ENCODE data around the gene RPL22. TPM values are rescaled to one million over a fixed set of nuclear protein-coding genes. Genes with fewer than 3 reads are reported as not detected.

RPL22 gene
- total and polyA plus RNA-seq, 10 donors = 106 to 1,105 (median 369) TPM

DNA sequence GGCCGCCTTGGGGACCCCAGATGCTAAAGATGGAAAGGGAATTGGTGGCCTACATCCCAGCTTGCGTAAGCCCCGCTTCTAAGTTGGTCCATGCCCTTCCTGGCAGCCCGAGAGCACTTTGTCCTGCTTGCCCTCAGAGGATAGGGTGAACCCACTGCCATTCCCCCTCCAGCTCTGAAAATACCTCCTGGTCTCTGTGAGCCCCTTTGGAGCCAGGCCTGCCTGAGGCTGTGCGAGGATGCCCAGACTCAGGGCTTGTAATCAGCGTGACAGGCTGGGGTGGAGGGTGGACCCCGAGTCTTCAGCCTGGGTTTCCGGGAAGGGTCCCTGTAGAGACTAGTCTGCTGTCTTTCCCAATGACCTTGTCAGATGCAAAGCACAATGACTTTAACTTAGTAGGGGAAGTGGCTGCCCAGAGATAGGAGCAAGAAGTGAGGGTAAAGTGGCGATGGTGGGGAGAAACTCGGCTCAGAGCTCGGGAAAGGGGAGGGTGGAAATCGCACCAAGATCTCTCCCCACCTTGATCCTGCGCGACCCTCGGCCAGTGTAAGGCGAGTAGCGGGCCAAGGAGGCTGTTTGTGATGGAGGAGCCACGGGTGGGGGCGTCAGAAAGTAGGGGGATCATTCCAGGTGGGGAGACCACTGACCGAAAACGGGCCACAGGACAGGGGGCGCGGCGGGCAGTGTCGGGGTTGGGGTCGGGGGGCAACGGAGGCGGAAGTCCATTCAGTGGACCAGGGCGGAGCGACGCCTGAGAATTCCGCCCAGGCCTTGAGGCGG, 41.9 kb upstream of the RPL22 start:
- Histone ChIP-seq H3K4me1 (peaks cover 15 to 42% (median 31%) of the 10 kb centered on the region in 6 donors), H3K36me3 (no peaks in the 10 kb centered on the region), H3K27me3 (replicated peaks in 1 of 7) (peaks cover 12 to 88% (median 76%) of the 10 kb centered on the region in 7 donors), H3K4me3 (peak overlapping the region in 2 of 8 donors; percentile 7 to 41), H3K9me3 (no peaks in the 10 kb centered on the region), H3K27ac (no peak overlapping the region)
- DNase-seq = no peak
- intact Hi-C loops (cut with DNase I; ENCODE audit: low total_unique reads) = no loop called here
- no peak for TF ChIP-seq CTCF (IDR thresholded peaks at IDR 0.05 in 8 of 11, conservative IDR thresholded peaks at IDR 0.05 in 3 of 11)
- TF ChIP-seq POLR2AphosphoS5 (IDR thresholded peaks at IDR 0.05) = no peak
- TF ChIP-seq POLR2A (IDR thresholded peaks at IDR 0.05) = no peak
- WGBS, 5 donors = 10 to 18% (median 14%) methylated on average over 28 to 33 of the region's 33 CpGs

DNA sequence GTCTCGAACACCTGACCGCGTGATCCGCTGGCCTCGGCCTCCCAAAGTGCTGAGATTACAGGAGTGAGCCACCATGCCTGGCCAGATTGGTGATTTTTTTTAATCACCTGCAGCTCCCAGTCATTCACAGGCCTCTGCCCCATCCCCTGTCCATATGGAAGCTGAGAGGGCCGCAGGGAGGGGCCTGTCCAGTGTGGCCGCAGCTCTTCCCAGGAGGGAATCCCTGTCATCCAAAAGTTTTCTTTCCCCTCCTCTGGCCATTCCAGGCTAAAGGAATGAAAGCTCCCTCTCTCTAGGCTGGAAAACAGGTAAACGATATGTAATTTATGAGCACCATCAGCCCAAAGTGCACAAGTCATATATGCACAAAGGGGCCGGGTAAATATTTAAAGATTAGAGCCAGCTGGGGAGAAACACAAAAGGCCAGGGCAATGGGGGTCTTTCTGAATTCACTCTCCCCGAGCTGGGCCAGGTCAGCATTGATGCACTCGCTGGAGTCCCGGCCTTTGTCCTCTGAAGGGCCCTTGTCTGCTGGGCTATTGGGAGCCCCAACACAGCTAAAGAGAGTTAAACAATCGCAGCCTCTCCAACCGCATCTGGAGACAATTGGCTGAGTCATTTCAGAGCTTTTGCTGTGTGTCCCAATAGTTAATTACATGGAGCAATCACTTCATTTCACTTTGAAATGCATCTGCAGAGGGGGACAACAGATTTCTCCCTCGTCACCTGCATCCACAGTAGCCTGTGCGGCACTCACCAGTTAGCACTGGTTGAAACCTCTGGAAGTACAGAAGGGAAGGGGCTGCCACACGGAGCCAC, 40.8 kb upstream of the RPL22 start:
- no peak overlapping the region for H3K27ac ChIP-seq
- no peak for DNase-seq
- H3K4me3 ChIP-seq = no peak overlapping the region
- no peaks in the 10 kb centered on the region for H3K9me3 ChIP-seq
- no peaks in the 10 kb centered on the region for H3K36me3 ChIP-seq
- TF ChIP-seq POLR2A (IDR thresholded peaks at IDR 0.05) (no peak), CTCF (IDR thresholded peaks at IDR 0.05 in 8 of 11, conservative IDR thresholded peaks at IDR 0.05 in 3 of 11) (no peak), POLR2AphosphoS5 (IDR thresholded peaks at IDR 0.05) (no peak)
- intact Hi-C loops (cut with DNase I; ENCODE audit: low total_unique reads) = loop anchor here (10.0 kb wide), 1 partner anchor 55 kb away; the partner anchor contains the start of gene CHD5
- WGBS, 5 donors = 40 to 60% (median 47%) methylated on average over 17 of the region's 17 CpGs
- H3K27me3 ChIP-seq (replicated peaks in 1 of 7) = peaks cover 3 to 77% (median 65%) of the 10 kb centered on the region in 7 donors
- peaks cover 4 to 37% (median 25%) of the 10 kb centered on the region in 6 donors for H3K4me1 ChIP-seq

- 20 to 32% (median 23%) methylated on average over 7 of the region's 7 CpGs for WGBS, 5 donors
- TF ChIP-seq CTCF (IDR thresholded peaks at IDR 0.05 in 8 of 11, conservative IDR thresholded peaks at IDR 0.05 in 3 of 11) (no peak), POLR2A (IDR thresholded peaks at IDR 0.05) (no peak), POLR2AphosphoS5 (IDR thresholded peaks at IDR 0.05) (no peak)
- H3K36me3 ChIP-seq = peaks cover 0 to under 1% (median 0%) of the 10 kb centered on the region in 6 donors
- no peak overlapping the region for H3K27ac ChIP-seq
- no peak for DNase-seq
- no peaks in the 10 kb centered on the region for H3K9me3 ChIP-seq
- intact Hi-C loops (cut with DNase I; ENCODE audit: low total_unique reads) = loop anchor here (10.0 kb wide), 1 partner anchor 54 kb away; the partner anchor contains the start of gene CHD5
- H3K27me3 ChIP-seq (replicated peaks in 1 of 7) = peaks cover 3 to 68% (median 59%) of the 10 kb centered on the region in 7 donors
- no peak overlapping the region for H3K4me3 ChIP-seq
- H3K4me1 ChIP-seq = peaks cover 11 to 37% (median 31%) of the 10 kb centered on the region in 6 donors
Observed at GRCh38 chr1:6239213-6239752, 39.9 kb upstream of the RPL22 start.

Data from spleen (tissue), 11 donors.